CD4-positive, alpha-beta memory T cell (primary cell): ENCODE data around the gene E2F4. TPM values are rescaled to one million over a fixed set of nuclear protein-coding genes. Genes with fewer than 3 reads are reported as not detected.

Experiments used
- CTCF ChIA-PET: fragments of 350-600 bp; sonication (Branson Sonifier 250); formaldehyde crosslinking; loops from one replicate; lab custom pipeline; 2021; ENCODE audit warnings: inconsistent platforms; ENCODE audit not compliant: partially characterized antibody; lab: Charles Lee
- POLR2A ChIA-PET: fragments of 350-600 bp; sonication (Branson Sonifier 250); formaldehyde crosslinking; loops from one replicate; lab custom pipeline; 2021; ENCODE audit not compliant: partially characterized antibody; lab: Charles Lee
- DNase-seq, 5 donors: peaks; one replicate each; pipeline versions ENCODE4 v3.0.0 to v3.0.0-alpha.2; 2020 to 2022; ENCODE audit warnings: mixed read lengths in 1 of 5
- H3K27ac ChIP-seq: one replicate; pipeline ENCODE4 v1.7.0; 2013; ENCODE audit warnings: low read depth, low read length
- H3K27me3 ChIP-seq: 2 replicates; pipeline ENCODE4 v1.7.0; 2013; ENCODE audit warnings: mild to moderate bottlenecking, low read length, moderate library complexity; ENCODE audit not compliant: insufficient read depth
- H3K36me3 ChIP-seq: 2 replicates; pipeline ENCODE4 v1.7.0; 2013; ENCODE audit warnings: mild to moderate bottlenecking, low read length, moderate library complexity; ENCODE audit not compliant: insufficient read depth
- H3K4me1 ChIP-seq: 2 replicates; pipeline ENCODE4 v1.7.0; 2013; ENCODE audit warnings: mild to moderate bottlenecking, low read length, moderate library complexity; ENCODE audit not compliant: insufficient read depth
- H3K4me3 ChIP-seq, 2 donors: one replicate each; pipeline ENCODE4 v1.7.0; 2013; ENCODE audit warnings: low read length in 2 of 2, mild to moderate bottlenecking in 1 of 2
- H3K9me3 ChIP-seq, 2 donors: one replicate each; pipeline ENCODE4 v1.7.0; 2013; ENCODE audit warnings: low read length in 2 of 2, control low read depth in 1 of 2; ENCODE audit not compliant: control insufficient read depth in 1 of 2
- H3K27ac Mint-ChIP-seq, 7 donors: one replicate each; pipeline ENCODE4 v1.8.0; 2020 to 2021; ENCODE audit warnings: mixed read lengths in 7 of 7, mild to moderate bottlenecking in 6 of 7, inconsistent platforms in 3 of 7, moderate library complexity in 3 of 7
- H3K27me3 Mint-ChIP-seq, 2 donors: one replicate each; pipeline ENCODE4 v1.8.0; 2020 to 2021; ENCODE audit warnings: mixed read lengths in 2 of 2
- H3K36me3 Mint-ChIP-seq, 2 donors: one replicate each; pipeline ENCODE4 v1.8.0; 2020 to 2021; ENCODE audit warnings: mixed read lengths in 2 of 2, inconsistent platforms in 1 of 2, mild to moderate bottlenecking in 1 of 2
- H3K4me1 Mint-ChIP-seq, 4 donors: one replicate each; pipeline ENCODE4 v1.8.0; 2020 to 2021; ENCODE audit warnings: mixed read lengths in 4 of 4, mild to moderate bottlenecking in 1 of 4
- H3K4me3 Mint-ChIP-seq, 8 donors: one replicate each; pipeline ENCODE4 v1.8.0; 2020 to 2021; ENCODE audit warnings: mixed read lengths in 8 of 8, mild to moderate bottlenecking in 7 of 8, moderate library complexity in 6 of 8, inconsistent platforms in 3 of 8
- H3K9me3 Mint-ChIP-seq, 8 donors: one replicate each; pipeline ENCODE4 v1.8.0; 2020 to 2021; ENCODE audit warnings: mixed read lengths in 8 of 8, mild to moderate bottlenecking in 5 of 8, inconsistent platforms in 3 of 8, moderate library complexity in 1 of 8
- intact Hi-C: fragments of 100-400 bp; cut with micrococcal nuclease; formaldehyde crosslinking; loops from one replicate; pipeline ENCODE4 v1.15.1; 2023
- polyA plus RNA-seq, 2 donors: library from polyadenylated mRNA; unstranded; fragments of 300-500 nt; fragmentation: Illumina TruSeq; gene quantifications; one replicate each; pipeline ENCODE4 v1.2.3, GENCODE V29; 2021
- total RNA-seq, 2 experiments: library from RNA; stranded (reverse); gene quantifications; one replicate each; pipeline ENCODE4 v1.2.3, GENCODE V29; 2021

Gene E2F4
- total and polyA plus RNA-seq, 4 experiments from 2014 or later, result 53.6 to 91.3 (median 84.2) TPM

- Histone ChIP-seq H3K4me1 (peaks cover 17% of the 10 kb centered on the region), H3K4me3 (no peak overlapping the region), H3K27ac (no peak overlapping the region), H3K36me3 (peaks cover 30% of the 10 kb centered on the region), H3K9me3 (no peaks in the 10 kb centered on the region), H3K27me3 (no peaks in the 10 kb centered on the region)
- POLR2A ChIA-PET, result interaction anchor here (1.3 to 17.2 kb wide), 4 partner anchors 8 to 78 kb away, joined by 3 to 259 read pairs (median 24); partner anchors contain the start of genes FBXL8, FHOD1, SLC9A5 and TMEM208
- Mint-ChIP-seq H3K4me1 (peaks cover 9 to 26% (median 17%) of the 10 kb centered on the region in 4 donors), H3K36me3 (peaks cover 25 to 51% of the 10 kb centered on the region in 2 donors), H3K27me3 (no peaks in the 10 kb centered on the region), H3K4me3 (peak overlapping the region in 1 of 8 donors; percentile 6), H3K27ac (peak overlapping the region in 5 of 7 donors; percentile 51 to 92 (median 80)), H3K9me3 (no peaks in the 10 kb centered on the region)
- DNase-seq, result no peak
- CTCF ChIA-PET, result interaction anchor here (1.1 to 1.4 kb wide), 4 partner anchors 10 to 275 kb away, joined by 3 read pairs; partner anchors contain the start of gene FHOD1
- intact Hi-C loops, result no loop called here
Measured at GRCh38 chr16:67237396-67238277, 45.7 kb downstream of the E2F4 start.

GRCh38 chr16:67238278-67238575 lies 46.3 kb downstream of the E2F4 start:
- Mint-ChIP-seq H3K27ac (peak overlapping the region in 5 of 7 donors; percentile 9 to 70 (median 48)), H3K4me1 (peaks cover 9 to 26% (median 17%) of the 10 kb centered on the region in 4 donors), H3K36me3 (peaks cover 25 to 50% of the 10 kb centered on the region in 2 donors), H3K9me3 (no peaks in the 10 kb centered on the region), H3K4me3 (no peak overlapping the region), H3K27me3 (no peaks in the 10 kb centered on the region)
- Histone ChIP-seq H3K36me3 (peaks cover 29% of the 10 kb centered on the region), H3K4me1 (peaks cover 20% of the 10 kb centered on the region), H3K27me3 (no peaks in the 10 kb centered on the region), H3K4me3 (no peak overlapping the region), H3K27ac (no peak overlapping the region), H3K9me3 (no peaks in the 10 kb centered on the region)
- intact Hi-C loops, result no loop called here
- DNase-seq, result no peak
- POLR2A ChIA-PET, result interaction anchor here (1.3 to 17.2 kb wide), 4 partner anchors 7 to 79 kb away, joined by 3 to 259 read pairs (median 24); partner anchors contain the start of genes FBXL8, FHOD1, SLC9A5 and TMEM208
- CTCF ChIA-PET, result interaction anchor here (1.1 to 1.4 kb wide), 4 partner anchors 9 to 275 kb away, joined by 3 read pairs; partner anchors contain the start of gene FHOD1

- POLR2A ChIA-PET, result interaction anchor here (1.3 to 17.2 kb wide), 3 partner anchors 7 to 79 kb away, joined by 5 to 259 read pairs (median 44); partner anchors contain the start of genes FBXL8, FHOD1, SLC9A5 and TMEM208
Measured at GRCh38 chr16:67238806-67239470, 47.0 kb downstream of the E2F4 start.

GRCh38 chr16:67240506-67240905 lies 48.6 kb downstream of the E2F4 start:
- peaks cover 22 to 42% of the 10 kb centered on the region in 2 donors for H3K36me3 Mint-ChIP-seq
- Histone ChIP-seq H3K27me3 (no peaks in the 10 kb centered on the region), H3K4me1 (peaks cover 35% of the 10 kb centered on the region), H3K4me3 (no peak overlapping the region), H3K36me3 (peaks cover 27% of the 10 kb centered on the region), H3K9me3 (no peaks in the 10 kb centered on the region), H3K27ac (no peak overlapping the region)
- no peak overlapping the region for H3K4me3 Mint-ChIP-seq
- intact Hi-C loops, result no loop called here
- ChIA-PET POLR2A (interaction anchor here (10.5 kb wide), 1 partner anchor 10 kb away, joined by 259 read pairs; the partner anchor contains the start of gene TMEM208), CTCF (no interaction called here)
- H3K27me3 Mint-ChIP-seq, result no peaks in the 10 kb centered on the region
- DNase-seq, result no peak
- peaks cover 21 to 46% (median 36%) of the 10 kb centered on the region in 4 donors for H3K4me1 Mint-ChIP-seq
- H3K9me3 Mint-ChIP-seq, result no peaks in the 10 kb centered on the region
- peak overlapping the region in 2 of 7 donors; percentile 57 to 68 for H3K27ac Mint-ChIP-seq

More at GRCh38 chr16:67238806-67239470, 47.0 kb downstream of the E2F4 start:
- Mint-ChIP-seq H3K4me1 (peaks cover 10 to 32% (median 22%) of the 10 kb centered on the region in 4 donors), H3K36me3 (peaks cover 22 to 44% of the 10 kb centered on the region in 2 donors), H3K27ac (peak overlapping the region in 5 of 7 donors; percentile 2 to 72 (median 62)), H3K27me3 (no peaks in the 10 kb centered on the region), H3K9me3 (no peaks in the 10 kb centered on the region), H3K4me3 (no peak overlapping the region)
- H3K9me3 ChIP-seq, result no peaks in the 10 kb centered on the region
- CTCF ChIA-PET, result interaction anchor here (1.1 to 1.4 kb wide), 5 partner anchors 8 to 274 kb away, joined by 3 read pairs; partner anchors contain the start of genes FHOD1 and TMEM208
- no peak overlapping the region for H3K4me3 ChIP-seq
- H3K4me1 ChIP-seq, result peaks cover 26% of the 10 kb centered on the region
- no peaks in the 10 kb centered on the region for H3K27me3 ChIP-seq
- H3K36me3 ChIP-seq, result peaks cover 27% of the 10 kb centered on the region
- no peak for DNase-seq
- H3K27ac ChIP-seq, result no peak overlapping the region
- intact Hi-C loops, result no loop called here

- Mint-ChIP-seq H3K9me3 (no peaks in the 10 kb centered on the region), H3K4me3 (no peak overlapping the region), H3K36me3 (peaks cover 18 to 38% of the 10 kb centered on the region in 2 donors), H3K27me3 (no peaks in the 10 kb centered on the region), H3K4me1 (peaks cover 18 to 44% (median 33%) of the 10 kb centered on the region in 4 donors), H3K27ac (peak overlapping the region; percentile 32 to 89 (median 72))
- H3K27ac ChIP-seq, result no peak overlapping the region
- peaks cover 36% of the 10 kb centered on the region for H3K4me1 ChIP-seq
- no peak for DNase-seq
- no peak overlapping the region for H3K4me3 ChIP-seq
- ChIA-PET CTCF (no interaction called here), POLR2A (interaction anchor here (10.5 kb wide), 1 partner anchor 10 kb away, joined by 259 read pairs; the partner anchor contains the start of gene TMEM208)
- H3K9me3 ChIP-seq, result no peaks in the 10 kb centered on the region
- peaks cover 27% of the 10 kb centered on the region for H3K36me3 ChIP-seq
- H3K27me3 ChIP-seq, result no peaks in the 10 kb centered on the region
- intact Hi-C loops, result no loop called here
Measured at GRCh38 chr16:67241008-67241900, 49.3 kb downstream of the E2F4 start.

GRCh38 chr16:67242138-67242730 lies 50.3 kb downstream of the E2F4 start:
- peaks cover 23% of the 10 kb centered on the region for H3K36me3 ChIP-seq
- no peaks in the 10 kb centered on the region for H3K27me3 Mint-ChIP-seq
- peaks cover 36% of the 10 kb centered on the region for H3K4me1 ChIP-seq
- no peaks in the 10 kb centered on the region for H3K9me3 ChIP-seq
- intact Hi-C loops, result no loop called here
- ChIA-PET POLR2A (interaction anchor here (10.5 kb wide), 1 partner anchor 11 kb away, joined by 259 read pairs; the partner anchor contains the start of gene TMEM208), CTCF (no interaction called here)
- no peak overlapping the region for H3K4me3 ChIP-seq
- H3K27ac Mint-ChIP-seq, result peak overlapping the region in 6 of 7 donors; percentile 55 to 100 (median 84)
- H3K4me1 Mint-ChIP-seq, result peaks cover 16 to 45% (median 34%) of the 10 kb centered on the region in 4 donors
- H3K27ac ChIP-seq, result peak overlapping the region; percentile 6
- no peaks in the 10 kb centered on the region for H3K9me3 Mint-ChIP-seq
- no peak overlapping the region for H3K4me3 Mint-ChIP-seq
- H3K27me3 ChIP-seq, result no peaks in the 10 kb centered on the region
- no peak for DNase-seq
- H3K36me3 Mint-ChIP-seq, result peaks cover 15 to 31% of the 10 kb centered on the region in 2 donors
